T-helper 2 cell treated with Interferon-gamma antibody and Interleukin-4, amounts not matched to agents 100 ng/mL and 5 ng/mL, for 36 hours (primary cell): Measurements from ENCODE around the gene GNA12. TPM values are rescaled to one million over a fixed set of nuclear protein-coding genes. Genes with fewer than 3 reads are reported as not detected.
"Not testable (repeated sequence)": the region's sequence is repeated elsewhere in the genome, so short reads cannot be mapped to it uniquely, and the experiment has no call there.

Source experiments
- intact Hi-C: fragments of 100-400 bp; cut with micrococcal nuclease; formaldehyde crosslinking; loops from one replicate; pipeline ENCODE4 v1.15.1; 2023
- total RNA-seq: library from RNA; stranded (reverse); gene quantifications from 2 replicates; pipeline ENCODE4 v1.2.3, GENCODE V29; 2022

The GNA12 gene
- total RNA-seq, 1 donor from 2014 or later: 24.1 TPM

DNA sequence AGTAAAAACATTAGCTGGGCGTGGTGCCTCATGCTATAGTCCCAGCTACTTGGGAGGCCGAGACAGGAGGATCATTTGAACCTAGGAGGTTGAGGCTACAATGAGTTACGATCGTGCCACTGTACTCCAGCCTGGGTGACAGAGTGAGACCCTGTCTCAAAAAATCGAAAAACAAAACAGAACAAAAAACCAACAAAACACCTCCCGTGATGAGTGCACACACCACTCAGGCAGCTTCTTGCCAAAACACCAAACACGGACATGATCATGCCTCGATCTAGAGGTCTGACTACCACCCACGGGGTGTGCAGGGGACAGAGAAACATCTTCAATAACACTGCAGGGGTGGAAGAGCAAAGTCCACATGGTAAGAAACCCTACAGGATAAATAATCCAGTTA, 111.7 kb downstream of the GNA12 start:
- intact Hi-C loops: no loop called here

GRCh38 chr7:2730846-2731770, 113.0 kb downstream of the GNA12 start:
- intact Hi-C loops: no loop called here

- intact Hi-C loops: no loop called here
These were observed 114.0 kb downstream of the GNA12 start for GRCh38 chr7:2729893-2730716.

GRCh38 chr7:2729031-2729892, 114.8 kb downstream of the GNA12 start:
- intact Hi-C loops: no loop called here

- intact Hi-C loops: no loop called here
These were observed 115.6 kb downstream of the GNA12 start for GRCh38 chr7:2728316-2729030.

GRCh38 chr7:2727206-2727605, 116.9 kb downstream of the GNA12 start:
- intact Hi-C loops: not testable (repeated sequence)

- intact Hi-C loops: no loop called here
These were observed 117.6 kb downstream of the GNA12 start for GRCh38 chr7:2726316-2727018.

DNA sequence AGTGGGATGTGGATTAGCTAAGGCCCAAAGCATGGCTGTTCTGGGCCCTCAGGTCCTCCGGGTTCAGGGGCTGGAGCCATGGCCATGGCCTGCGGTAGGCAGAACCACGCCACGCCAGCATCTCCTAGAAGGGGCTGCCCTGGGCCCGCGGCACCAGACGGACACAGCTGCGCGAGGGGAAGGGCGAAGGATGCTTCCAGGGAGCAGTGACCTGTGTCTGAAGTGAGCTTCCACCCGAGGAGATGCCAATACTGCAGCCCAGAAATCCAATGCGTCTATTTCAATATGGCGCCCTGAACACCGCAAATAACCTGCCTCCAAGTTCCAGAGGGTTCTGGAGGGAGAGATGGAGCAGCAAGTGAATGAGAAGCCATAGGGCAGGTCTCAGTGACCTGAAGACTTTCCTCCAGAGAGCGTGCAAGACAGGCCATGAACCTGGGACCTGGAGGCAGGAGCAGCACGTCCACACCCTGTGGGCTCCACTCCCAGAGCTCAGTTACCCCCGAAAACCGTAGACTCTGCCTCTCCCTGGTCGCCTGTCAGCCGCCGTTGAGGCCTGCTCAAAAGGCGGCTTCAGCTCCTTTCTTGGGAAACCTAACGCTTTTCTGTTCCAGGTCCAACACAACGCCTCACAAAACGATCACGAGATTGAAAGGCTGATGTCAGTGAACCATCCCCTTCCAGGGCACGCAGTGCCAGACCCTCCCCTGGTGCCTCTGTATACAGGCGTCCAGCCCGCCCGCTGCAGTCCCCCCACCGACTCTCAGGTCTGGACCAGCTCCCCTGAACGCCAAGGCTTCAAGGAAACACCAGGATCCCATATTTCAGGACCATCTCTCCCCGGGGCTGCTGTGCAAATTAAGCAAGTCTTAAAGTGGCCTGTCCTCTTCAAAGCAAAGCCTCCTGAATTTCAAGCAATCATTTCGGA, 118.7 kb downstream of the GNA12 start:
- intact Hi-C loops: no loop called here

GRCh38 chr7:2724453-2725177, 119.5 kb downstream of the GNA12 start:
- intact Hi-C loops: no loop called here

- intact Hi-C loops: not testable (repeated sequence)
These were observed 120.1 kb downstream of the GNA12 start for GRCh38 chr7:2724036-2724435.

DNA sequence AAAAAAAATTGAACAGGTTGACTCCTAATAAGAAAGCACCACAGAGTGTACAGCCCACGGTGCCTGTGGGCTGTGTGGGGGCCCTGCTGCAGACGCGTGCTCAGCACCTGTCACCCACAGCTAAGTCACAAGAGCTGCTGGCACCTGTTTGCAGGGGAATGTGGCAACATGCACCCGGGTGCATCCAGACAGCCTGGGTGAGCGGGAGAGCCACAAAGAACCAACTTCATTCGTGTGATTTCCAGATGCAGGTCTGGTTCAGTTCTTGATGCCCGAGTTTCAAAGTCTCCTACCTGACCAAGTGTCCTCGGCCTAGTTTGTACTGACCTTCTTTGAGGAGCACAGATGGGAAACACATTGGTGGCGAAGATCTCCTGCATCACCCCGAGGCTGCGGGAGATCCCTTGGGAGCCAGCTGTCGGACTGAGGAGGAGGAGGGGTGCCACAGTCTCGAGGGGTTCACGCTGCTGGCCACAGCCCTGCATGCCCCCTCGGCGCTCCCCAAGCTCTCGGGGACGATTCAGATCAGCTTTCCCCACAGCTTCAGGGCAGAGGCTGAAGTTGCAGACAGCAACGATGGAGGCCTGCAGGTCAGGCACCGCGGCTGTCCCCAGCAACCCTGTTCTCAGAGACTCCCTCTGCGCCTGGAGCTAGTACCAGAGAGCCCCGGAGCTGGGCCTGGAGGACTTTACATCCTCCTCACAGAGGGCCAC, 120.8 kb downstream of the GNA12 start:
- intact Hi-C loops: no loop called here

DNA sequence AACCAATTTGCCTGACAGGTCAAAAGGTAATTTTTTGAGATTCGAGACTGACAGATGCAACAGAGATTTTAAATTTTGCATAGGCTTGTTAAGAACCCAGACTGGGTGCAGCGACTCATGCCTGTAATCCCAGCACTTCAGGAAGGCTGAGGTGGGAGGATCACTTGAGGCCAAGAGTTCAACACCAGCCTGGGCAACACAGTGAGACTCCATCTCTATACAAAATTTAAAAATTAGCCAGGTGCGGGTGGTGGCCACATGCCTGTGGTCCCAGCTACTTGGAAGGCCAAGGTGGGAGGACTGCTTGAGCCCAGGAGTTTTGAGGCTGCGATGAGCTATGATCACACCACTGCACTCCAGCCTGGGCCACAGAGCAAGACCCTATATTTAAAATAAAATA, 121.5 kb downstream of the GNA12 start:
- intact Hi-C loops: no loop called here

GRCh38 chr7:2721842-2722241, 122.3 kb downstream of the GNA12 start:
- intact Hi-C loops: no loop called here

DNA sequence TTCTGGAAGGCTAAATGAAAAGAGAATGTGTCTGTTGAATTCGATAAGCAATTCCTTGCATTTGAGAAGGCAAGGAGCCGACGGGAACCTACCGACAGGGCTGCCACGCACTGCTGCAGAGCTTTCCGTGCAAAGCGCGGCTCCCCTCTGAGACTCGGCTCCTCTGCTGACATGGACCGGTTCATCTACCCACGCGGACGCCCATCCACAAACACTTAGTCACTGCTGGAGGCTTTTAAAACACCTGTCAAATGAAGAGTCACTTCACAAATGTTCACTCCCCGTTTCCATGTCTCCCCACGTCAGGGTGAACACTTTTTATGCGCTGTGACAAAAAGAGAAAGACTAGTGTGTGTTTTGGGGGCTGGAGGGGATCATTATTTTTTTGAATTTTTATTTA, 124.1 kb downstream of the GNA12 start:
- intact Hi-C loops: loop anchor here (1.0 kb wide), 1 partner anchor 9 kb away; no protein-coding TSS in a partner anchor

- intact Hi-C loops: loop anchor here (2.0 to 10.0 kb wide), 5 partner anchors 48 to 244 kb away; partner anchors contain the start of genes BRAT1, GNA12, GRIFIN and IQCE
These were observed 125.1 kb downstream of the GNA12 start for GRCh38 chr7:2719007-2719406.

DNA sequence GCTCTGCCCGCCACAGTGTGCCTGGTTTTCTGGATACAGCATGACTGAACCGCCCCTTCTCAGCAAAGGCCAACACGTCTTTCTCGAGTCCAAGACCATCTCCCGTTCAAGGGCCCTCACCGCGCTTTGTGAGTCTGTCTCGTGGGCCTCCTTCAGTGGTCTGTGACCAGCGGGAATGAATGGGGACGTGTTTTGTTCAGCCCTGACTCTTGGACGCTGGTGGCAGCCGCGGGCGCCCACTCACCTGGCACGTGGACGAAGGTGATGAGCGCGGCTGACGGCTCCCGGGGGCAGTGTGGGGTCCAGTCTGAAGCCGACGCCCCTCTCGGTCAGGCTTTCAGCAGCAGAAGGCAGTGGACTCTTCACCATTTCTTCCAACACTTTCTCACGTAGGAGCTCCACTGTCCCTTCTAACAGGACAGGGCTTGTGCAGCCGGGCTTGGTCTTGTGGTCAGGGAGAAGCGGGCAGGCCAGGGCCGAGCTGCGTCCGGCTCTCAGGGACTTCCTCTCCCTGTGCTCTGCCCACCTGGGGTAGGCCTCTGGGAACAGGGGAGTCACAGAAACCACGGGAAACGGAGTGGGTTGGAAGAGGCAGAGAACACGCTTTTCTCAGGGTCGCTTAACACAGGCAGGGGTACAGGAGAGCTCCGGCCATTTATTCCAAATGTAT, 125.7 kb downstream of the GNA12 start:
- intact Hi-C loops: loop anchor here (2.0 to 10.0 kb wide), 5 partner anchors 48 to 244 kb away; partner anchors contain the start of genes BRAT1, GNA12, GRIFIN and IQCE
